HG02588 (cell line): ENCODE results near the gene ACCSL.

ENCODE experiments used
- ATAC-seq: cut with Tn5 transposase; IDR thresholded peaks from one replicate; pipeline ENCODE4 v1.9.1; 2021; ENCODE audit warnings: mild to moderate bottlenecking, moderate library complexity; ENCODE audit not compliant: unreplicated experiment

Gene ACCSL

DNA sequence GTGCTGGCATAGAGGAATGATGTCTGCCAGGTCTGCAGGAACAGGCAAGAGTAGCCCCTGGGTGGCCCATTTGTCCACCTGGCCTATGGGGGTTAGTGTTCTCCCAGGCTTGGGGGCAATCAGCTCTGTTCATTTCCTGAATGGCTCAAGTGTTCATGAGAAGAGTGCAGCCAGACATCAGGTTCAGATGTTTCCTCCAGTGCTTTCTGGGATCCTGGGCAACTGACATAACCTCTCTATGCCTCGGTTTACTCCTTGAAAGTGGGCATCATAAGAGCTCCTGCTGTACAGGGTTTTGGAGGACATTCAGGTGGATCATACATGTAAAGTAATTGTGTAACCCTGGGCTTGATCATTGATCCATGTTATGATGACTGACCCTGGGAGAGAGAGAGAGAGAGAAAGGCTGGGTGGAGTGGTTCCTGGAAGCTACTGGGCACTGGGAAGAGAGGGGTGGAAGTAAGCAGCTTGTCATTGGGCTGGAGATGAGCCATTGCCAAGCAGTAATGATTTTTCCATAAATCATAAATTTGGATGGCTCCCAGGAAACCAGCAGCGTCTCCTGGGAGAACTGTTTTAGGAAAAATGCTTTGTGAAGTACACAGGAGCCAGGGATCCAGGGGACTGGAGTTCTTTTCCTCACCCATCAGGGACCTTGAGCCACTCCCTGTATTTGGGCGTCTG lies 30.2 kb upstream of the ACCSL start:
- no peak for ATAC-seq

GRCh38 chr11:44018127-44018521 lies 29.7 kb upstream of the ACCSL start:
- ATAC-seq, result no peak

GRCh38 chr11:44018829-44019228 lies 29.0 kb upstream of the ACCSL start:
- no peak for ATAC-seq

DNA sequence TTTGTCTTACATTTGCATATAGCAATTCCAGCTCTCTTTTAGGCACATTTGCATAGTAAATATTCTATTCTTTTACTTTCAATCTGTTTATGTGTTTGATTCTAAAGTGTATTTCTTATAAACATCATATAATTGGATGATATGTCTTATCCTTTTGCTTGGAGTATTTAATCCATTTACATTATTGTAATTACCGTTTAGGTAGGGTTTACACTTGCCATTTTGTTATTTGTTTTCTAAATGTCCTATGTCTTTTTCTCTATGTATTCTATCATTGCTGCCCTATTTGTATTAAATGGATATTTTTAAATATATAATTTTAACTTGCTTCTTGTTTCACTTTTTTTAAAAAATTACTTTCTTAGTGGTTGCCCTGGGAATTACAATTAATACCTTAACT lies 22.8 kb upstream of the ACCSL start:
- no peak for ATAC-seq

- no peak for ATAC-seq
These were observed 22.1 kb upstream of the ACCSL start for GRCh38 chr11:44025727-44026126.

DNA sequence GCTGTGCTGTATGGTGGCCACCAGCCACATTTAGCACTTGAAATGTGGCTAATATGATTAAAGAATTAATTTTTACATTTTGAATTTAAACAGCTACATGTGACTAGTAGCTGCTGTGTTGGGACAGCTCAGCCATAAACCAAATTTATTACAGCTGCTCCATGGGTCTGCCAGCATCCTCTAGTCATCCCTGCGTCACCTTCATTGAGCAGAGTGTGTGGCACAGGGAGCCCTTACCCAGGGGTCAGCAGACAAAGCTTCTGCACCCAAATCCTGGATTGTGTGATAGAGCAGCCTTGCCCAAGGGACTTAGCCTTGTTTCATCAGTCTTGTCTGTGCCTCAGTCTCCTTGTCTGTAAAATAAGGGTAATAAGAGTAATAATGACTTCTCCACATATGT lies 19.4 kb upstream of the ACCSL start:
- ATAC-seq, result no peak

DNA sequence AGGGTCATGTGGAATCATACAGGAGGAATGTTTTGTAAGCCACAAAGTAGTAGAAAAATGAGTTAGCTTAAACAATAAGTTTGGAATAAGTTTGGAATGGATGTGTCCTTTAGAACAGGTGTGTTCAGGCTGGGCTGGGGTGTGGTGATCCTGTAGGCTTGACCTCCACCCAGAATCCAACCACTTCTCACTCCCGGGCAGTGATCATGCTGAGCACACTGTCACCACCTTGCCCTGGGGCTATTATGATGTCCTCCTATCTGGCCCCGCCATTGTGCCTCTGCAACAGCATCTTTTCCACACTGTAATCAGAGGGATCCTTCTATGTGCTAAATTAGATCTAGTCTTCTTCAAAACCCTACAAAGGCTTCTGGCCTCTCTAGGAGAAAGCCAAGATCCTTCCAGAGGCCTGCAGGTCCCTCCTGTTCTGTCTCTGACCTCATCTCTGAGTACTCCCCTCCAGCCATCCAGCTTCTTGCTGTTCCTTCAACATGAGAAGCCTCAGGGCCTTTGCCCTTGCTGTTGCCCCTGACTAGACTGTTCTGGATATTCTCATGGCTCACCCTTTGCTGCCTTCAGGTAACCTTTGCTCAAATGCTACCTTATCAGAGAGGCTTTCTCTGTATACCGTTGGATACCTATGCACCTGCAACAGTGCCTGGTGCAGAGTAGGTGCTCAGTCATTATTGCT lies 18.8 kb upstream of the ACCSL start:
- no peak for ATAC-seq

DNA sequence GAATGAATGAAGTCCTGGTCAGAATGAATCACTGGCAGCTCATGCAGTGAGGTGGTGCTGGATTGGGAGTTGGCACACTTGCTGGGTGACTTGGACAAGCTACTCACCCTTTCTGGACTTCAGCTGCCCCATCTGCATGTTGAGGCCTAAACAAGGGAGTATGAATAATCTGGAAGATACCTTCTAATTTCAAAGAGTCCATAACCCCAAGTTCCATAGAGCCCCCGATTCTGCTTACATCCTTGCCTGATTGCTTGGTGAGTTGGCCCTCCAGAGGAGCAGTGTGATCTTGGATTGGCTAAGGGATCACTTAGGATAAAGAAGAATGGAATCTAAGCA lies 18.3 kb upstream of the ACCSL start:
- ATAC-seq, result no peak

- no peak for ATAC-seq
These were observed 17.5 kb upstream of the ACCSL start for GRCh38 chr11:44029977-44030911.

DNA sequence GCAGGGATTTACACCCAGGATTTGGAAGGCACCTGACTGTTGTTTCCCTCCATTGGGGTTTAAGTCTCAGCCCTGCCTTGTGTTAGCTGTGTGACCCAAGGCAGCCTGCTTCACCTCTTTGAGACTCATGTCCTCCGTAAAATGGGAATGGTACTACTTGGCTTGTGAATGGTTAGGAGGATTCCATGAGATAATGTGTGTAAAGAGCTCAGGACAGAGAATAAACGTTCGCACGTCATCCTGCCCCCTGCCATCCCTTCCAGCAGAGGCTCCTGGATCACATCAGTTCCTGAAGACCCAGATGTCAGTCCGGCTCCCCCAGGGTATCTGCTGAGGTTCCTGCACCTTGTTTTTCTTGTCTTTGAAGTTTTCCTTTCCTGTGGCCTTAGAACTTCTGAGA lies 16.8 kb upstream of the ACCSL start:
- no peak for ATAC-seq

DNA sequence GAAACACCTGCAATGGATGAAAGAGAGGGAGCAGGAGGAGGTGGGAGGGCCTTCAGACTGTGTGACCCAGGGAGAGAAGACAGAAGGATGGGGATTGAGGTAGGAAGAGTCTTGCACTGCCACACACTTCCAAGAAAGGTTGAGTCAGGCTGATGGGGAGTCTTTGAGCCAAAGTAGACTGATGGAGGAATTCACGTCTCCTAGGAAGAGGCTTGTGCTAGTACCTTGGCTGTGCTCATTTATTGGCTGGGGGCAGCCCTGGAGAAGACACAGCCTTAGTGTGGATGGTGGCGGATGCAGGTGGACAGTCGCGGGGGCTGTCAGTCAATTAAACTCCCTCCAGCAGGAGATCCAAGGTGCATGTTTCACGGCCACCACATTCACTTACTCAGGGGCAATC lies 16.2 kb upstream of the ACCSL start:
- ATAC-seq, result no peak

- ATAC-seq, result no peak
These were observed 15.3 kb upstream of the ACCSL start for GRCh38 chr11:44032299-44033085.

DNA sequence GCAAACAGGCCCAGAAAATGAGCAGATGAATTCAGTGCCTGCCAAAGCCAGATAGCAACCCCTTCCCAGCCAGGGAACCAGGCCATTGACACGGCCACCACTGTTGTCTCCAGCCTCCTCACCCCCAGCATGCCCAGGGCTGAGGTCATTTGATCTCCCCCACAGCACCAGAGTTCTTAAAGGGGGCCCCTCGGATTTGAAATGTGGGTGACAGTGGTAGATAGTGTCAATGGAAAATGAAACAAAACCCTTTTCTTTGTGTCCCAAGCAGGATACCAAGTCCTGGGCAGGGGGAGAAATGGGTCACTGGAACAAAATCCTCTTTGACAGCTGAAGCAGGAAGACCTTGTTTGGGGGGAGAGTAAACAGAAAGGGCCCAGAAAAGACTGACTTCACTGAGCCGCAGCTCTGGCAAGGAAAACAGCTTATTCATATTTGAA lies 14.3 kb upstream of the ACCSL start:
- no peak for ATAC-seq

DNA sequence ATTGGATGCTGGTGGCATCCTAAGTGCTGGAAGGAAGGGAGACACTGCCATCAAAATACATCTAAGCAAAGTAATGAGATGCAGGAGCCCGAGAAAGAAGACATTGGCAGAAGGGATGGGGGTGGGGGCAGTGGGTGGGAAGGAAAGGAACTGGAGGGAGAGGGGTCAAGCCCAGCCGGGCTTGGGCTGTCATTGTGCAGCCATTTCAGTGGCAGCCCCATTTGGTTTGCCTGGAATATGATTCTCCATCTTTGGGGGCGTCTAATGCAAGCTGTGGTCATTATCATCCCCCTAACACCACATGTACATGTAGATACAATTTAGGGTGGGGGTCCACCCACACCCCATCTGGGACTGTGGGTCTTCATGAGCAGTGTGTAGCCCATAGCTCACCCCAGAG lies 13.9 kb upstream of the ACCSL start:
- no peak for ATAC-seq

- no peak for ATAC-seq
These were observed 13.1 kb upstream of the ACCSL start for GRCh38 chr11:44034639-44035038.

DNA sequence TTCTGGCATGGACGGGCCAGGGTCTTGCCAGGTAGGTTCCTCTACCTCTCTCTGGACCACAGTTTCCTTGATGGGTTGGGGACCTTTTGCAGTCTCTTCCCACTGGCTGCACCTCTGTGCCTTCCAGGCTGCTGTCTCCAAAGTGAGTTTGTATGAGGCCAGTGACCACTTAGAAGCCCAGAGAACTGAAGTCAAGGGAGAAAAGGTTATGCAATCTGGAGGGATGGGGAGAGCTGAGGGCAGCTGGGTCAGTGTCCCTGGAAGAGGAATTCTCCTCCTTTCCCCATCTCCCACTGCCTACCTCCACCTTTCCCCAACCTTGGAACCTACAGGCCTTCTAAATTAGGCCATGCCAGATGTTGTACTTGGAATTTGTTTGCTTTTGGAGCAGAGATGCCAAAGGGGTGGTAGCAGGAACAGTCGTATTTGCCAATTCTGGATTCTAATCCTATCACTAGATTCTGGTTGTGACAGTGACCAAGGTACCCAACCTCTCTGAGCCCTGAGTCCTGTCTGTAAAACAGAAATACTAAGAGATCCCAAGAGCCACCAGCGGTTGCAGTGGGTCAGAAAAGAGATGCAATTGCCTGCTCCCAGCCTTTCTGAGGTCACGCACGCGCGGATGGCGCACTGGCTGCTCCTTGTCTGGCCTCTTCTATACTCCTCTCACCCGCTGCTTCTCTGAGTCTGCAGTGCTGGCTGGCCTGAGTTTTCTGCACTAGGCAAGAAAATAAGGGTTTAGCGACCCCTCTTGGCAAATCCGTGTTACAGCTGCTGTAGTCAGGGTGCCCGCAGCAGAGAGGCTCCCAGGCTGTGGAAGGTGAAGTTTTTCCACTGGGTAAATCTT lies 10.7 kb upstream of the ACCSL start:
- peak; percentile 70 for ATAC-seq

DNA sequence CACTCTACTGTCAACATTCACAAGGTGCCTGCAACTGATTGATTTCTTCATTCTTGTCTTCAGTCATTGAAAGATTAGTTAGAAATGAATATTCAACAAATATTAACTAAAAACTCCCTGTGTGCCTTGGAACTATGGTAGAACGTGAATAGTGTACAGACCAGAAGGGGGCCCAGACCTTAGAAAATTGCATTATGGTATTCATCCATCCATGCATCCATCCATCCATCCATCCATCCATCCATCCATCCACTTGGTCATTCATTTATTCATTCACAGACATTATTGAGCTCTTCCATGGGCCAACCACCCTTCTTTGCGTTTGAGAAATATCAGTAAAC lies 10.2 kb upstream of the ACCSL start:
- no peak for ATAC-seq

DNA sequence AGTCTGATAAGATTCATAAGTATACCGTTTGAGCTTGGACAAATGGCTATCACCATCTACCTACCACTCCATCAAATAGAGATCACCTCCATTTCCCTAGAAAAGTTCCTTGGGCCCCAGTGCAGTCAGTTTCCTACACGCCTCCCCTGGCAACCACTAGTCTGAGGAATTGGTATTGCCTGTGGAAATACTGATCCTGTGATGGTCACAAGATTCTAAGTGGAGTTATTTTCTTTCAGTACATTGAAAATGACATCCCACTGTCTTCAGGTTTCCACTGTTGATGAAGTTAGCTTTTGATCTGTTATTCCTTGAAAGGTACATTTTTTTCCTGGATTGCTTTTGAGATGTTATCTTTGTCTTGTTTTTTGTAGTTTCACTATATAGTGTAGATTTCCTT lies 4.6 kb upstream of the ACCSL start:
- no peak for ATAC-seq

DNA sequence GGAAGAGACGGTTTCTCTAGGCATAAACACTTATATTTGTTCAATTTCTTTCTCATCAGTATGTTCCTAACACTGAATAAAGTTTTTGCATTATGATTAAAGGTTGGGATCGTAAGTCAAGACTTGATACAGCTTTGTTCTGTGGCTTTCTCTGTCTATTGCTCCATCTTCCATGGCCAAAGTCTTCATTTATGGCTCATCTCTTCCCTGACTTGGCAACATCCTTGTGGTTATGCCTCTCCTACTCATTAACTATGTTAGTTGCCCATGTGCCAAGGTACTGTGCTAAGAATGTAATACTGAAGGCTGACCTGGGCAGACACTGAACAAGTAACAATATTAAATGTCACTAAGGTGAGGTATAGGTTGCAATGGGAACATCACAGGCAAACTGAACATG lies 1.6 kb upstream of the ACCSL start:
- ATAC-seq, result no peak

GRCh38 chr11:44047298-44047697 lies 483 bp upstream of the ACCSL start:
- ATAC-seq, result no peak
